Stimulated activated CD8-positive, alpha-beta memory T cell treated with anti-CD3 and anti-CD28 coated beads, Interleukin-15, amount 100 ng/mL, for 24 hours (primary cell): Measurements from ENCODE around the gene MED13L.

Experiments
- DNase-seq: peaks from one replicate; pipeline ENCODE4 v3.0.0-alpha.2; 2020; ENCODE audit warnings: low read depth

Gene MED13L

DNA sequence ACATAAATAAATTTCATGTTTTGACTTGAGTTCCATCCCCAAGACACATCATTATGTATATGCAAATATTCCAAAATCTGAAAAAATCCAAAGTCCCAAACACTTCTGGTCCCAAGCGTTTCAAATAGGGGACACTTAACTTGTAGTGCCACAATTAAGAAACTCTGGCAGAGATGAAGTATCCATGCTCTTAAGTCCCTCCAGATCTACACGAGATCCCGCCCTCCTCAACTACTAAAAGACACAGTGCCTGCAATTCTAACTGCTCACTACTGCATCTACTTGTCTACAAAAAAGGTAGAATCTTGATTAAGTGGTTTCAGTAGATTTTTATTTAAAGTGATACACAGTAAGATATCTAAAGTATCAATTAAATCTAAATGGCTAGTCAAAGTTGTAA is 97.0 kb downstream of the MED13L start:
- no peak for DNase-seq

DNA sequence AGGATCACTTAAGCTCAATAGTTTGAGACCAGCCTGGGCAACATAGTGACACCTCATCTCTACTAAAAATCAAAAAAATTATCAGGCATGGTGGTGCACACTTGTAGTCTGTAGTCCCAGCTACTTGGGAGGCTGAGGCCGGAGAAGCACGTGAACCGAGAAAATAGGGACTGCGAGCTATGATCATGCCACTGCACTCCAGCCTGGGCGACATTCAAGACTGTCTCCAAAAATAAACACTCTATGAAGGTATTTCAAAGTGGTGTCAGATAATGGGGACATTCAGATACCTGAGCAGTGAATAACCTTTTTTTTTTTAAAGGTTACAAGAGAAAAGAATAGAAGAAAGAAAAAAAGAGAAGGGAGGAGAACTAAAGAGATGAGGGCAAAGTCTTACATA is 98.1 kb downstream of the MED13L start:
- DNase-seq = no peak

GRCh38 chr12:116177017-116177416 is 100.5 kb downstream of the MED13L start:
- DNase-seq = no peak

DNA sequence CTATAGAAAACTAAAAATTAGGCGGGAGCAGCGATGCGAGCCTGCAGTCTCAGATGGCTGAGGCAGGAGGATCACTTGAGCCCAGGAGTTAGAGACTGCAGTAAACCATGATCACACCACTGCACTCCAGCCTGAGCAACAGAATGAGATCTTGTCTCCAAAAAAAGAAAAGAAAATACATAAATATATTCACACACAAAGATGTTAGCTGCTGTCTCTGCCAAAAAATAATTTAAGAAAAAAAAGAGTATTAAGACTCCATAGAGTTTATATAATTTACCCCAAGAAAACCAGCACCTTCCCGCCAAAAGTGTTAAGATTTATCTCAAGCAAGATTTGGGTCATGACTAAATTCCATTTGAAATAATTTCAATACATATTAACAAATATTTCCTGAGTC is 102.6 kb downstream of the MED13L start:
- no peak for DNase-seq

DNA sequence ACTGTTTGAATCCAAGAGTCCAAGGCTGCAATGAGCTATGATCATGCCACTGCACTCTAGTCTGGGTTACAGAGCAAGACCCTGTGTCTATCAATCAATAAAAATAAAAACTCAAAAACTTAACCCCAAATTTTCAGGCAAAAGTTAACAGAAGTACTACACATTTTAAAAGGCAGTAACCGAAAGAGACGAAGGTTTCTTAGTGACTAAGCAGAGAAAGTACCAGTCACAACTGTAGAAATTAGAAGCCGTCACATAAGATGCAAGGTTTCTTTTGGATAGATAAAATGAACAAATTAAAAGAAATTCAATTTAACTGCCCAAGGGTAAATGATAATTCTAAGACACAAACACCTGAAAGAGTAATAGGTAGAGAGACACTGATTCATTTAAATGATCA is 103.5 kb downstream of the MED13L start:
- DNase-seq = no peak

DNA sequence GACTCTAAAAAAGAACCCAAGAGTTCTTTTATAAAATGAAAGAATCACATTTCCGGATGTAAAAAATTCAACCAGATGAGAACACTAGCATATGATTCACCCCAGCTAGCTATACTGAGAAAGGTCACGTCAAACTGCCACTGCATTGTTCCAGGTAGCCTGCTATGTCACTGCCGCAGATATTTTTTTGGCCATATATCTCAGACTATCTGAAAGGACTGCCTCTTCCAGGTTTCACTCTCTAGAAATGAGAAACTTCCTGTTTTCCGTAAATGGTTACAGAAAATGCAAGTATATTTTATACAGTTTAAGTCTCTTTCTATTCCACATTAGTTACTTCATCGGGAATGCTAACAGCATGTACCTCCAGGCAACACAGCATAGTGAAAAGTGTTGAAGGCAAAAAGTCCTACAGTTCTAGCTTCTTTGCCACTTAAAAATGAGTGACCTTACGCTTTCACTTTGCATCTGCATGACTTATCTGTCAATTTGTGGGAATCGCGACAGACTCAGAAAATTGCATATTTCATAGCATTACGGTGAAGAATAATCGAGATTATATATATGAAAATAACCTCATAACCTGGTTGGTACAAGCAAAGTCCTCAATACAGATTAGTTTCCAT is 105.2 kb downstream of the MED13L start:
- DNase-seq = no peak

DNA sequence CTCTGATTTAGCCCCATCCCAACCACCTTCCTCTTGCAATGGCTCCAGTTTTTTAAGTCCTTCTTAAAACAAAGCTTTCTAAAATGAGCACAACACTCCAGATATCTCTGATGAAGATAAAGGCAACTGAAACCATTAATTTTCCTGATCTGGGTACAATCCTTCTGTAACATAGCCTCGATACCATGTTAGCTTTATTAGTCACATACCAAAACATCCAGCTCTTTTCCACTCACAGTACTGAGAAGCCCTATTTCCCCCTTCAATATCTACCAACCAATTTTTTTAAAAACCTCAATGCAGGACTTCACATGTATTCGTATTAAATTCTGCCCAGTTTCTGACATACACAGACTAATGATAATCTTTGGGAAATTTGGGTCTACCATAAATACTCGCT is 105.9 kb downstream of the MED13L start:
- no peak for DNase-seq

- DNase-seq = no peak
Observed at GRCh38 chr12:116169071-116169470, 108.4 kb downstream of the MED13L start.

GRCh38 chr12:116166306-116166705 is 111.2 kb downstream of the MED13L start:
- no peak for DNase-seq

DNA sequence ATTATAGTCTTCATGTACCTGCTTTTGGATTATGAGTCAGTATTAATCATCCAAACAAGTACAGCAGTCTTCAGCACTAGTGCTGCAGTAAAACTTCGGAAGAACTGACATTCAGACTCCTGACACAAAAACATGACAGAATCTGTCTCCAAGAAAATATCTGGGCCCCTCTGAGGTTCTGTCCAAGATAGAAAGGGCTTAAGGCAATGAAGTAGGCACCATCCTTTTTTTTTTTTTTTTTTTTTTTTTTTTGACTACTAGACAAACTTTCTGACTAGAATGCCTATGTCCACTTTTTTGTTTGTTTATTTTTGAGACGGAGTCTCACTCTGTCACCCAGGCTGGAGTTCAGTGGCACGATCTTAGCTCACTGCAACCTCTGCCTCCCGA is 112.5 kb downstream of the MED13L start:
- DNase-seq = no peak

DNA sequence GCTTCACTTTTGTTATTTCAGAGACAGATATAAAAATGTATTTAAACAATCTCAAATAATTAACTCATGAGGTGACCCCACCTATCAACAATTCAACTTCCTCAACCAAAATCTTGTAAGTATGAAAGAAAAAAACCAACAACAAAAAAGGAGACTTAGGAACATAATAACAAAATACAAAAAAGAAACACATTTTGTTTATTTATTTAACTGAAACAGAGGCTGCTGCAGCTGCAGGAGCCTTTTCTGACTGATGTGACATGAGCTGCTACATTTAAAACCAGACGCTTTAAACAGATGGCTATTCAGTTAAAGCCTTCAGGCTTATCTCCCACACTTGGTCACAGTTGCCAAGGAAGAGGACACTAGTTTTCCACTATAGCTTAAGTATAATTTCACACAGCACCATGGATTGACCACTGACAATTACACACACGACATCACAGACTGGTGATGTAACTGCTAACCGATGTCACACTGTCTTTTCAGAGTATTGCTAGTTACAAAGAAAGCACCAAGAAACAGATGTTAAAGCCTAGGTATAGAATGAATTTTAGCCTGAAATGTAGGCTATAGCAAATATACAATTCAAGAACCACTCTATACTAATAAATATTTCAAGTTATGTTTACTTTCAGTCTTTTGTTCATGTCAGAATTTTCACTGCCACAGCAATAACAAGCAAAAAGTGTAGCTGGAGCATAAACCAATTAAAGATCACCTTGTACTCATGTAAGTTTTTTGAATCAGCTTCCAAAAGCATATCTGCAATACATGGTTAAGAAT is 113.0 kb downstream of the MED13L start:
- no peak for DNase-seq

DNA sequence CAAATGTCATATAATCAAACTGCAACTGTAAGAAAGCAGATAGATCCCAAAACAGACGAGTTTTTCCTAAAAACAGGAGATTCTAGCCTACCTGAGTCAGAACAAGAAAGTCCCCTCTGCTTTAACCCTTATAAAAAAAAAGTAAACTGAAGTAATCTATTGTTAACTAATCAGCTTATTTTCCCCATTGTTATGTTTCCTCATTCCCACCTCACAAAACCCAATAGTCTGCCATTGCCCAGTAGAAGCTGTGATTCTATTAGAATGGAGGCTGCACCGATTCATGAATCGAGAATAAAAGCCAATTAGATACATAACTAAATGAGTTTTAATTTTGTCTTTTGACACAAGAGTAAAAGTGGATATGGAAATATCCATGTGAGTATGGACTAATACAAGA is 115.4 kb downstream of the MED13L start:
- no peak for DNase-seq

DNA sequence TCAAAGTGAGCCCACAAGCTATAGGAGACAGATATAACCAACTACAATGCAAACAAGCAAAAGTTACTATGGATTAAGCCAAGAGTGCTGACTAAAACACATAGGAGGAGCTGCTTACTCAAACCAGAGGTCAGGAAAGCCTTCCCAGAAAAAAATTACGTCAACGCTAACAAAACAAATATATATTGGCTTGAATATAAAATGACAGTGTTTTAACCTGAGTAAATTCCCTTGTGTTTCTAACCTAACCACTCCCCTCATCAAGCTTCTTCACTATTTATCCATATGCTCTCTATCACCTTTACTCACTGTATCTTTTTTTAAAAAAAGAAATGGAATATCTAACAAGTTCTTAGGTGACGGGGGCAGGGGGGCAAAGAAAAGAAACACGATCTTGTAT is 115.9 kb downstream of the MED13L start:
- DNase-seq = no peak

DNA sequence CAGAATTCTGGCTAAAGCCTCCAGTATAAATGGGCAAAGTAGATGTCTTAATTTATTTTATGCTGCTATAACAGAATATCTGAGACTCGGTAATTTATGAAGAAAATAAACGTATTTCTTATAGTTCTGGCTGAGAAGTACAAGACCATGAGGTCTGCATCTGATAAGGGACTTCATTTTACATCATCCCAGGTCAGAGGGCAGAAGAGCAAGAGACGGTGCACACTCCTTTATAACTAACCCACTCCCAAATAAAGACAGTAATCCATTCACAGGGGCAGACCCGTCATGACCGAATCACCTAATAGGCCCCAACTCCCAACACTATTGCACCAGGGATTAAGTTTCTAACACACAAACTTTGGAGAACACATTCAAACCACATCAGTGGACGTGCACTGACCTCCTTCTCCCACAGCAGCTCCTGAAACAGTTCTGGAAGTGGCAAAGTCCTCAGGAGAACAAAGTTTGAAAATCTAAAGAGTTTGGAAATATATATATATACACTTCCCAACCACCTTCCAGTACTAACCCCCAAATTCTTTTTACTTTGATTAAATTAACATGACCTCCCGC is 116.5 kb downstream of the MED13L start:
- DNase-seq = no peak

- no peak for DNase-seq
Observed at GRCh38 chr12:116160231-116160630, 117.3 kb downstream of the MED13L start.

DNA sequence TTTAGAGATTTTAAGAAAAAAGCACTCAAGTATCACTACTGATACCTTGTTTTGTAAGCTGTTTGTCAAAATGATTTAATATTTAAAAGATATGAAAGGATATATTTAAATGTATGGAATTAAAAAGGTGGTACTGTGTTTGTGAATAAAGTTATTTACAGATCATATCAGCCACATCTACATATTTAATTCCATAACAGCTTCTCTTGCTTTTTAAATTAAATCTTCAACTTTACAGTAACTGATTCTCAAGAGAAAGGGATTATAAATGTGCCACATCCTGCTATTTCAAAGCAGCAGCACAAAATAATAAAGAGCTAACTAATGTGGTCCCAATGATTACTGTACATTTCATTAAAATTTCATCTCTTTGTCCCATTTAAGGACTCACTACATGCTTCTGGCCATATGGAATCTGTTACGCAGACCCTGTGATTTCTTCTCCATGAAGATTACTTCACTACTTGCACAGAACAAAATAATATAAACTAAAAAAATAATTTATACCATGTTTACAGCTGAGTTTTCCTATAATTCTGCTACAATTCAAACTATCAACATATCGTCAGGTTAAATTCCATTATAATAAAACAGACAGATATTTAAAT is 117.8 kb downstream of the MED13L start:
- DNase-seq = no peak

GRCh38 chr12:116159175-116159574 is 118.3 kb downstream of the MED13L start:
- DNase-seq = no peak

- no peak for DNase-seq
Observed at GRCh38 chr12:116157845-116158267, 119.6 kb downstream of the MED13L start.

- DNase-seq = no peak
Observed at GRCh38 chr12:116156614-116157013, 120.9 kb downstream of the MED13L start.

DNA sequence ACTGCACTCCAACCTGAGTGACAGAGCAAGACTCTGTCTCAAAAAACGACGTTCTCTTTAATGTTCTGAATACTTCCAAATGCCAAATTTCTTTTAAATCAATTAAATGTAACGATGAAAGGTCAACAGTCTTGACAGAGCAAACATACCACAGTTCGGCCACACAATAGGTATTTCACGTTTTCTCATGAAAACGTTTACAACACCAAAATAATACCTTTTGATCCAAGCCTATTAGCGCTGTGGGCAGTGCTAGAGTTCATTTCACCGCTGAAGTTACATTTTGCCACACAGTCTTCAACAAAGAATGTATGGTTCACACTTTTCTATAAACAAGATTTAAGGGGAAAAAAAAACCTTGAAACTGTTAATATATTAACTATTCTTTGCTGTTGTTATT is 122.1 kb downstream of the MED13L start:
- DNase-seq = no peak

- DNase-seq = no peak
Observed at GRCh38 chr12:116153983-116154382, 123.5 kb downstream of the MED13L start.

GRCh38 chr12:116153113-116153512 is 124.4 kb downstream of the MED13L start:
- no peak for DNase-seq

DNA sequence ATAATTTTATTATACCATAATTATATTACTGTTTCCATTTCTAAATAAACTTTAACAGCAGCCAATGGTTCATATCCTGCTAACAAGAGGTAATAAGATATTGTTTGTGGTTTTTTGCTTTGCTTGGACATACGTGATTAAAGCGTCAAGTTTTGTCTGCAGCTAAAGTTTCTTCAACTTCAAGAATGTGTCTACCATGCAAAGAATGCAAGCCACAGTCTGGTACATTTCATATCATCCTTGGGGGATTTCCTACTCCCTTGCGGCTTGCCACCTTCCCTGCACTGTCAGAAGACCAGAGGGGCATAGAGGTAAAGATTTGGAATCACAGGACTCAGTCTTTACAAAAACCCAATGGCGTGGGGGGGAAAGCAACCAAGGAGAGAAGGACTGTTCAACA is 125.2 kb downstream of the MED13L start:
- DNase-seq = no peak
